Mammary epithelial cell (primary cell): ENCODE results near the gene DSTYK.

Experiments
- EZH2 ChIP-seq: IDR thresholded peaks from 2 replicates; pipeline ENCODE4 v1.6.1; 2012; ENCODE audit warnings: low read length, inconsistent platforms, borderline replicate concordance
- TF ChIP-seq, protein P1 (sequence below), 2 donors: IDR thresholded peaks in 1 of 2; conservative IDR thresholded peaks in 1 of 2; 2 replicates each; pipeline ENCODE4 v1.5.1; 2011 to 2012; ENCODE audit warnings: inconsistent platforms in 2 of 2, low read length in 2 of 2, mild to moderate bottlenecking in 2 of 2, control low read depth in 1 of 2, low read depth in 1 of 2; ENCODE audit not compliant: insufficient read depth in 1 of 2; ENCODE audit errors: extremely low read depth in 1 of 2

DNA sequence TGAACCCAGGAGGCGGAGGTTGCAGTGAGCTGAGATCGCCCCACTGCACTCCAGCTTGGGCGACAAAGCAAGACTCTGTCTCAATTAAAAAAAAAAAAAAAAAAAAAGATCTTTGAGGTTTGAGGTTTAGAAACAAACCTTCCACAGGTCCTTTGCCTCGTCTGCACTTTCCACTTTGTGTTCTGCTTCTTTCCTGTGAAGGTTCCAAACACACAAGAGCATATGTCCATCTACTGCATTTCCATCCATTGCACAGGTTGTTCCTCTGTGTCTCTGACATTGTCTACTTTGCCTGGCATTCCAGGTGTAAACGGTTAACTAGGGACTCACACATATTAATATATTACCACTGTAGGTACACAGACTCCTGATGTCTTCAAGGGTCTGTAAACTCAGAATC, 40.1 kb downstream of the DSTYK start:
- TF ChIP-seq, protein P1, sequence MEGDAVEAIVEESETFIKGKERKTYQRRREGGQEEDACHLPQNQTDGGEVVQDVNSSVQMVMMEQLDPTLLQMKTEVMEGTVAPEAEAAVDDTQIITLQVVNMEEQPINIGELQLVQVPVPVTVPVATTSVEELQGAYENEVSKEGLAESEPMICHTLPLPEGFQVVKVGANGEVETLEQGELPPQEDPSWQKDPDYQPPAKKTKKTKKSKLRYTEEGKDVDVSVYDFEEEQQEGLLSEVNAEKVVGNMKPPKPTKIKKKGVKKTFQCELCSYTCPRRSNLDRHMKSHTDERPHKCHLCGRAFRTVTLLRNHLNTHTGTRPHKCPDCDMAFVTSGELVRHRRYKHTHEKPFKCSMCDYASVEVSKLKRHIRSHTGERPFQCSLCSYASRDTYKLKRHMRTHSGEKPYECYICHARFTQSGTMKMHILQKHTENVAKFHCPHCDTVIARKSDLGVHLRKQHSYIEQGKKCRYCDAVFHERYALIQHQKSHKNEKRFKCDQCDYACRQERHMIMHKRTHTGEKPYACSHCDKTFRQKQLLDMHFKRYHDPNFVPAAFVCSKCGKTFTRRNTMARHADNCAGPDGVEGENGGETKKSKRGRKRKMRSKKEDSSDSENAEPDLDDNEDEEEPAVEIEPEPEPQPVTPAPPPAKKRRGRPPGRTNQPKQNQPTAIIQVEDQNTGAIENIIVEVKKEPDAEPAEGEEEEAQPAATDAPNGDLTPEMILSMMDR (conservative IDR thresholded peaks at IDR 0.05 in 1 of 2, IDR thresholded peaks at IDR 0.05 in 1 of 2; ENCODE audit: extremely low read depth in 1 of 2, insufficient read depth in 1 of 2, low read depth in 1 of 2, low read length in 2 of 2), result no peak
- no peak for TF ChIP-seq EZH2
